Loucy (cell line): Measurements from ENCODE around the gene MUC5B.

Experiments used
- EZH2phosphoT487 ChIP-seq: fragments of 200-600 bp; IDR thresholded peaks from 2 replicates; pipeline ENCODE4 v1.6.1; 2018; ENCODE audit warnings: antibody characterized with exemption, mild to moderate bottlenecking, moderate library complexity, borderline replicate concordance
- TF ChIP-seq, protein P1 (sequence below): fragments of 200-600 bp; sonication (generic); conservative IDR thresholded peaks from 2 replicates; pipeline ENCODE4 v1.5.1; 2014; ENCODE audit warnings: mild to moderate bottlenecking, antibody characterized with exemption, low read length

DNA sequence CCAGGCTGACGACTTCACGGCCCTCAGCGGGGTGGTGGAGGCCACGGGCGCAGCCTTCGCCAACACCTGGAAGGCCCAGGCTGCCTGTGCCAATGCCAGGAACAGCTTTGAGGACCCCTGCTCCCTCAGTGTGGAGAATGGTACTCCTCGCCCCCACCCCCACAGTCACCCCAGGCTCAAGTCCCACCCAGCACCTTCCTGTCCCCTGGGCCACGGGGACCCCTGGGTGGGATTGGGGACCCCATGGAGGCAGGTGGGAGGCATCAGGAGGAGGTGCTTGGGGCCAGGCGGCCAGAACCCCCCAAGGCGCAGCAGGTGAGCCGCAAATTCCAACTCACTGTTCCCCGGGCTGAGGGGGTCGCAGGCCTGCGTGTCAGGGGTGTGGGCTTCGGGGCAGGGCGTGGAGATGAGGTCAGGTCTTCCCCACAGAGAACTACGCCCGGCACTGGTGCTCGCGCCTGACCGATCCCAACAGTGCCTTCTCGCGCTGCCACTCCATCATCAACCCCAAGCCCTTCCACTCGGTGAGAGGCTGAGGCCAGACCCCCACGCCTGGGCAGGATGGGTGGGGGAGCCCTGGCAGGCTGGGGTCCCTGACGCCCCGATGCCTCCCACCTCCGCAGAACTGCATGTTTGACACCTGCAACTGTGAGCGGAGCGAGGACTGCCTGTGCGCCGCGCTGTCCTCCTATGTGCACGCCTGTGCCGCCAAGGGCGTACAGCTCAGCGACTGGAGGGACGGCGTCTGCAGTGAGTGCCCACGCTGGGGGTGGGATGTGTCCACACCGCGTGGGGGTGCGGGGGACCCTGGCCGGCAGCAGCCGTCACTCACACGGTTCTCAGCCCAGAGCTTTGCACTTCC, 9.4 kb downstream of the MUC5B start:
- TF ChIP-seq EZH2phosphoT487, result no peak
- TF ChIP-seq, protein P1, sequence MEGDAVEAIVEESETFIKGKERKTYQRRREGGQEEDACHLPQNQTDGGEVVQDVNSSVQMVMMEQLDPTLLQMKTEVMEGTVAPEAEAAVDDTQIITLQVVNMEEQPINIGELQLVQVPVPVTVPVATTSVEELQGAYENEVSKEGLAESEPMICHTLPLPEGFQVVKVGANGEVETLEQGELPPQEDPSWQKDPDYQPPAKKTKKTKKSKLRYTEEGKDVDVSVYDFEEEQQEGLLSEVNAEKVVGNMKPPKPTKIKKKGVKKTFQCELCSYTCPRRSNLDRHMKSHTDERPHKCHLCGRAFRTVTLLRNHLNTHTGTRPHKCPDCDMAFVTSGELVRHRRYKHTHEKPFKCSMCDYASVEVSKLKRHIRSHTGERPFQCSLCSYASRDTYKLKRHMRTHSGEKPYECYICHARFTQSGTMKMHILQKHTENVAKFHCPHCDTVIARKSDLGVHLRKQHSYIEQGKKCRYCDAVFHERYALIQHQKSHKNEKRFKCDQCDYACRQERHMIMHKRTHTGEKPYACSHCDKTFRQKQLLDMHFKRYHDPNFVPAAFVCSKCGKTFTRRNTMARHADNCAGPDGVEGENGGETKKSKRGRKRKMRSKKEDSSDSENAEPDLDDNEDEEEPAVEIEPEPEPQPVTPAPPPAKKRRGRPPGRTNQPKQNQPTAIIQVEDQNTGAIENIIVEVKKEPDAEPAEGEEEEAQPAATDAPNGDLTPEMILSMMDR, result no peak
